Mesenchymal stem cell (in vitro differentiated cells and primary cell): ENCODE results near the gene SPDYE3.
"Not testable (repeated sequence)": the region's sequence is repeated elsewhere in the genome, so short reads cannot be mapped to it uniquely, and the experiment has no call there.

Experiments used
- DNase-seq: peaks from one replicate; pipeline ENCODE4 v3.0.0-alpha.2; 2013
- H2AFZ ChIP-seq: one replicate; pipeline ENCODE4 v1.6.1; 2013; ENCODE audit warnings: low read depth, mild to moderate bottlenecking, control low read depth, inconsistent platforms, low read length, moderate library complexity
- H2AK5ac ChIP-seq: 2 replicates; pipeline ENCODE4 v1.6.1; 2013; ENCODE audit warnings: low read length, moderate library complexity, mild to moderate bottlenecking, inconsistent platforms; ENCODE audit not compliant: severe bottlenecking
- H2BK120ac ChIP-seq: one replicate; pipeline ENCODE4 v1.6.1; 2013; ENCODE audit warnings: low read depth, mild to moderate bottlenecking, inconsistent platforms, low read length, moderate library complexity
- H2BK12ac ChIP-seq, 2 experiments: one replicate each; pipeline ENCODE4 v1.6.1; 2013; ENCODE audit warnings: inconsistent platforms in 2 of 2, low read length in 2 of 2, mild to moderate bottlenecking in 2 of 2, moderate library complexity in 2 of 2, control low read depth in 1 of 2
- H2BK15ac ChIP-seq: one replicate; pipeline ENCODE4 v1.6.1; 2013; ENCODE audit warnings: mild to moderate bottlenecking, low read depth, inconsistent platforms; ENCODE audit not compliant: poor library complexity, severe bottlenecking
- H2BK5ac ChIP-seq: 2 replicates; pipeline ENCODE4 v1.6.1; 2013; ENCODE audit warnings: low read depth, mild to moderate bottlenecking, low read length, control low read depth, inconsistent platforms; ENCODE audit not compliant: poor library complexity, severe bottlenecking
- H3K14ac ChIP-seq, 2 experiments: one replicate each; pipeline ENCODE4 v1.6.1; 2013; ENCODE audit warnings: inconsistent platforms in 2 of 2, low read length in 2 of 2, control low read depth in 1 of 2, mild to moderate bottlenecking in 1 of 2, moderate library complexity in 1 of 2
- H3K18ac ChIP-seq, 2 experiments: one replicate each; pipeline ENCODE4 v1.6.1; 2013; ENCODE audit warnings: inconsistent platforms in 2 of 2, low read length in 2 of 2, control low read depth in 1 of 2, low read depth in 1 of 2, mild to moderate bottlenecking in 1 of 2
- H3K23ac ChIP-seq, 2 experiments: one replicate each; pipeline ENCODE4 v1.6.1; 2013; ENCODE audit warnings: inconsistent platforms in 2 of 2, low read length in 2 of 2, mild to moderate bottlenecking in 2 of 2, moderate library complexity in 2 of 2, control low read depth in 1 of 2
- H3K27ac ChIP-seq: 2 replicates; pipeline ENCODE4 v1.5.1; 2013; ENCODE audit warnings: mild to moderate bottlenecking, moderate library complexity, low read length, control low read depth, inconsistent platforms; ENCODE audit not compliant: poor library complexity, severe bottlenecking
- H3K27me3 ChIP-seq, 2 experiments: 2 replicates each; pipeline versions ENCODE4 v1.6.1 to v1.7.0; 2013; ENCODE audit warnings: low read length in 2 of 2, mild to moderate bottlenecking in 2 of 2, moderate library complexity in 2 of 2, control low read depth in 1 of 2, inconsistent platforms in 1 of 2; ENCODE audit not compliant: control insufficient read depth in 1 of 2, insufficient read depth in 1 of 2
- H3K36me3 ChIP-seq, 2 experiments: 2 replicates each; pipeline versions ENCODE4 v1.6.1 to v1.7.0; 2013; ENCODE audit warnings: low read length in 2 of 2, control low read depth in 1 of 2, inconsistent platforms in 1 of 2, low read depth in 1 of 2, mild to moderate bottlenecking in 1 of 2; ENCODE audit not compliant: insufficient read depth in 2 of 2, control insufficient read depth in 1 of 2
- H3K4ac ChIP-seq, 2 experiments: one replicate each; pipeline ENCODE4 v1.6.1; 2013; ENCODE audit warnings: inconsistent platforms in 2 of 2, low read length in 2 of 2, mild to moderate bottlenecking in 2 of 2, moderate library complexity in 2 of 2, control low read depth in 1 of 2, low read depth in 1 of 2
- H3K4me1 ChIP-seq: 2 replicates; pipeline ENCODE4 v1.6.1; 2013; ENCODE audit warnings: low read depth, low read length, control low read depth; ENCODE audit not compliant: control insufficient read depth, insufficient read depth
- H3K4me2 ChIP-seq: 2 replicates; pipeline ENCODE4 v1.6.1; 2013; ENCODE audit warnings: low read length, mild to moderate bottlenecking, inconsistent platforms; ENCODE audit not compliant: poor library complexity, severe bottlenecking
- H3K4me3 ChIP-seq, 2 experiments: 2 replicates each; pipeline versions ENCODE4 v1.5.1 to v1.7.0; 2013; ENCODE audit warnings: low read length in 2 of 2, mild to moderate bottlenecking in 2 of 2, control low read depth in 1 of 2, low read depth in 1 of 2; ENCODE audit not compliant: insufficient read depth in 1 of 2
- H3K79me1 ChIP-seq: replicated peaks from 2 replicates; pipeline ENCODE4 v1.6.1; 2013; ENCODE audit warnings: mild to moderate bottlenecking, control low read depth, low read length, inconsistent platforms; ENCODE audit not compliant: poor library complexity, severe bottlenecking
- H3K9ac ChIP-seq: 2 replicates; pipeline ENCODE4 v1.7.0; 2013; ENCODE audit warnings: mild to moderate bottlenecking, low read length, moderate library complexity
- H3K9me3 ChIP-seq: 2 replicates; pipeline ENCODE4 v1.7.0; 2013; ENCODE audit warnings: mild to moderate bottlenecking, low read length; ENCODE audit not compliant: control insufficient read depth
- H4K8ac ChIP-seq: one replicate; pipeline ENCODE4 v1.6.1; 2013; ENCODE audit warnings: inconsistent platforms, mild to moderate bottlenecking, low read length, moderate library complexity
- H4K91ac ChIP-seq: one replicate; pipeline ENCODE4 v1.6.1; 2013; ENCODE audit warnings: mild to moderate bottlenecking, low read length, inconsistent platforms
- whole genome bisulfite sequencing: methylation state at CpG from one replicate; pipeline ENCODE4 v1.1.7; 2013; ENCODE audit warnings: mixed read lengths; 5-methylcytosine and 5-hydroxymethylcytosine counted together

Gene SPDYE3

GRCh38 chr7:100268882-100269281 lies 38.6 kb upstream of the SPDYE3 start:
- H3K14ac ChIP-seq, H3K9me3 ChIP-seq, H2AFZ ChIP-seq, H2BK120ac ChIP-seq, H3K23ac ChIP-seq, H3K4me2 ChIP-seq, H3K27me3 ChIP-seq, DNase-seq, H2AK5ac ChIP-seq, H2BK5ac ChIP-seq, H2BK15ac ChIP-seq, H3K18ac ChIP-seq, H3K4me3 ChIP-seq, H3K4ac ChIP-seq, H3K9ac ChIP-seq, H3K36me3 ChIP-seq, H2BK12ac ChIP-seq, H4K91ac ChIP-seq, H3K27ac ChIP-seq, H4K8ac ChIP-seq: not testable (repeated sequence)
- peaks cover 18% of the 10 kb centered on the region for H3K79me1 ChIP-seq
- 95% methylated on average over 8 of the region's 11 CpGs for WGBS
- H3K4me1 ChIP-seq: peaks cover 21% of the 10 kb centered on the region

GRCh38 chr7:100269306-100270045 lies 38.0 kb upstream of the SPDYE3 start:
- not testable (repeated sequence) for H4K8ac ChIP-seq
- H3K4me1 ChIP-seq: peaks cover 21% of the 10 kb centered on the region

GRCh38 chr7:100270046-100270918 lies 37.2 kb upstream of the SPDYE3 start:
- not testable (repeated sequence) for H2BK5ac ChIP-seq, H2AK5ac ChIP-seq, H2BK120ac ChIP-seq, H3K36me3 ChIP-seq, H3K23ac ChIP-seq, H3K18ac ChIP-seq, H2AFZ ChIP-seq, H3K4ac ChIP-seq, H4K91ac ChIP-seq, H2BK12ac ChIP-seq, H4K8ac ChIP-seq, H2BK15ac ChIP-seq, H3K27me3 ChIP-seq, H3K9me3 ChIP-seq, H3K14ac ChIP-seq
- peaks cover 12% of the 10 kb centered on the region for H3K79me1 ChIP-seq
- peak; percentile 44 for DNase-seq
- 7% methylated on average over 13 of the region's 23 CpGs for WGBS
- H3K4me2 ChIP-seq: peak overlapping the region; percentile 55
- H3K4me1 ChIP-seq: peaks cover 19% of the 10 kb centered on the region
- peak overlapping the region; percentile 6 for H3K27ac ChIP-seq
- H3K4me3 ChIP-seq: peak overlapping the region; percentile 28 to 72
- peak overlapping the region; percentile 61 for H3K9ac ChIP-seq

More at GRCh38 chr7:100269306-100270045, 38.0 kb upstream of the SPDYE3 start:
- not testable (repeated sequence) for H3K14ac ChIP-seq, H3K36me3 ChIP-seq, H3K27ac ChIP-seq, H2AFZ ChIP-seq, H3K23ac ChIP-seq, H2BK12ac ChIP-seq, H3K4ac ChIP-seq, H2BK5ac ChIP-seq, H3K18ac ChIP-seq, H4K91ac ChIP-seq, H3K27me3 ChIP-seq, H3K9ac ChIP-seq, H2BK15ac ChIP-seq, H3K9me3 ChIP-seq, H2AK5ac ChIP-seq, H3K4me3 ChIP-seq, H2BK120ac ChIP-seq
- Histone ChIP-seq H3K79me1 (peaks cover 13% of the 10 kb centered on the region), H3K4me2 (peak overlapping the region; percentile 55)
- DNase-seq: peak; percentile 45
- WGBS: 52% methylated on average over 9 of the region's 14 CpGs

GRCh38 chr7:100270941-100271593 lies 36.4 kb upstream of the SPDYE3 start:
- H2AFZ ChIP-seq, H3K4ac ChIP-seq: not testable (repeated sequence)

More at GRCh38 chr7:100270941-100271593, 36.4 kb upstream of the SPDYE3 start:
- not testable (repeated sequence) for H3K27me3 ChIP-seq, H2BK120ac ChIP-seq, H3K14ac ChIP-seq, H2BK12ac ChIP-seq, H3K79me1 ChIP-seq, H3K36me3 ChIP-seq, H3K23ac ChIP-seq, H3K9me3 ChIP-seq, H2BK5ac ChIP-seq, H2BK15ac ChIP-seq, H2AK5ac ChIP-seq, H4K8ac ChIP-seq, H4K91ac ChIP-seq, H3K27ac ChIP-seq
- Histone ChIP-seq H3K4me3 (peak overlapping the region; percentile 72 to 81), H3K4me1 (peaks cover 19% of the 10 kb centered on the region), H3K4me2 (peak overlapping the region; percentile 40), H3K18ac (peak overlapping the region in 1 of 2 experiments; percentile 3), H3K9ac (peak overlapping the region; percentile 61)
- WGBS: under 1% methylated on average over 4 of the region's 29 CpGs
- DNase-seq: peak; percentile 40
